SK-MEL-5 (cell line): ENCODE data around the gene BPIFB1. TPM values are rescaled to one million over a fixed set of nuclear protein-coding genes. Genes with fewer than 3 reads are reported as not detected.
A peak's percentile ranks its signal among the peaks of the same experiment; 100 is the strongest.

ENCODE experiments used
- DNase-seq: peaks from one replicate; pipeline ENCODE4 v3.0.0-alpha.2; 2016; ENCODE audit warnings: low read depth, low spot score
- in situ Hi-C: cut with HindIII; loops from 2 replicates; pipeline ENCODE4 v1.10.0; 2016; ENCODE audit warnings: low sequenced_read_pairs, high pct_unique_total_duplicates, low pct_unique_long_range_greater_than_20kb
- polyA plus RNA-seq, 2 experiments: library from polyadenylated mRNA; depleted of rRNA; stranded (reverse); fragments of >200 nt; gene quantifications; 2 replicates each; pipeline ENCODE4 v1.2.3, GENCODE V29; 2015
- total RNA-seq: library from RNA; depleted of rRNA; stranded (reverse); fragments of >200 nt; shearing (Covaris generic); gene quantifications from 2 replicates; pipeline ENCODE4 v1.2.3, GENCODE V29; 2014; rRNA removed

BPIFB1 gene
- not detected in 2 replicates for total RNA-seq
- not detected in 2 replicates for polyA plus RNA-seq (2015; cell fraction: cytosol; rRNA removed)
- polyA plus RNA-seq (2015; cell fraction: nucleus; rRNA removed): not detected in 2 replicates

- DNase-seq: no peak
- in situ Hi-C loops: no loop called here
Observed at GRCh38 chr20:33282991-33283555, at the start of gene BPIFB1. TSS of gene BPIFB1 (plus strand) at chr20:33283214. CDS start at chr20:33286074, 2,860 bp downstream.

- no peak for DNase-seq
- in situ Hi-C loops: no loop called here
Observed at GRCh38 chr20:33234050-33234449, 49.0 kb upstream of the BPIFB1 start.

- no peak for DNase-seq
- in situ Hi-C loops: no loop called here
Observed at GRCh38 chr20:33235696-33236095, 47.3 kb upstream of the BPIFB1 start, which contains the start of gene BPIFA1. TSS of gene BPIFA1 (plus strand) at chr20:33235996. CDS start at chr20:33237712, 1,716 bp downstream.

- in situ Hi-C loops: no loop called here
- no peak for DNase-seq
Observed at GRCh38 chr20:33236351-33236750, 46.7 kb upstream of the BPIFB1 start.

- in situ Hi-C loops: no loop called here
- no peak for DNase-seq
Observed at GRCh38 chr20:33237989-33238388, 45.0 kb upstream of the BPIFB1 start.

DNA sequence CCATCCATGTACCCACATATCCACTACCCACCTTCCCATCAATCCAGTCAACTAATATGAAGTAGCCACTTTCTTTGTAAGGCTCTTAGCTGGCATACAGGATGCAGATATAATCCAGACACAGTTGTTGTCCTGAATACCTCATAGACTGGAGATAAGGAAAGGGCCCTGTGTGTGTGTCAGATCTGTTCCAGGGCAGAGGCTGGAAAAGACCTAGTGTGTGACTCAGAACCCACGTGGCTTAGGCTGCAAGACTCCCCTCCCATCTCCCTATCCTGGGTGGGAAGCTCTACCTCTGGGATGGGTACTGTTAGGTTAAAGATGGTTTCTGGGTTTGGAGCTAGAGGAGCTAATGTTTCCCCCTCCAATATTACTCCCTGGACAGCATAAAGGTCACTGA is 43.6 kb upstream of the BPIFB1 start:
- no peak for DNase-seq
- in situ Hi-C loops: no loop called here

GRCh38 chr20:33239979-33240736 is 42.9 kb upstream of the BPIFB1 start:
- no peak for DNase-seq
- in situ Hi-C loops: no loop called here

- in situ Hi-C loops: no loop called here
Observed at GRCh38 chr20:33240923-33241322, 42.1 kb upstream of the BPIFB1 start.

GRCh38 chr20:33242319-33243100 is 40.5 kb upstream of the BPIFB1 start:
- in situ Hi-C loops: no loop called here
- DNase-seq: no peak

More at GRCh38 chr20:33240923-33241322, 42.1 kb upstream of the BPIFB1 start:
- DNase-seq: no peak

DNA sequence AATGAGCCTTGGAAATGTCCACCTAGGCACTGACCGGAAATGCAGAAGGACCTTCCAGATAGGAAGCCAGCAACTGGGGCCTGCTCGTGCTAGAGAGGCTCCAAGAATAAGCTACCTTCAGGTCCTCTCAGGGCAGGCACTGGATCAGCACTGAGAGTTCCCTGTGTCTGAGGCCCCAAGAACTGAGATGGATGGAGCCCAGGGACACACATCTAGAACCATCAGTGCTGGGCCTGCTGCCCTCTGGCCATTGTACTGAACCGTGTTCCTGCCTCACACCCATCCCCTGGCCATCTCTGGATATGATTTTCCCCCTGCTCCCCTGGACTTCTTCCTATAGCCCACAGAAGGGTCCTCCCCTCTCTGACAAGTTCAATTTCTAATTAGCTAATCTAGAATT is 36.9 kb upstream of the BPIFB1 start:
- DNase-seq: no peak
- in situ Hi-C loops: no loop called here

DNA sequence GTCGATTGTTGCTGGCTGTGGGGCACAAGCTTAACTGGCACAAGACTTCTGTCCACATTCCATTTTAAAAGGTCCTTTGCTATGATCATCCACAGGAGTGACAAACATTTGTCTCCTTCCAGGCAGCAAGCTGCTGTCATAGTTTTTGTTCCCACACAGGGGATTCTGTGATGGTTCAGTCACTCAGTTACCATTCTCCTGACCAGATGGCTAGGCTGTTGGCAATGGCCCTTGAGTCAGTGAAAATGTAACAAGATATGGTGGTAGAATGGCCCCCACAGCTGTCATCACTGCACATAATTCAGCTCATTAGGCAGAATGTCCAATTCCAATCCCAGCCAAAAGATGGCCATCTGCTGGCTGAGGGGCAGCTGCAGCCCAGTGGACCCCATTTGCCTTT is 33.6 kb upstream of the BPIFB1 start:
- DNase-seq: no peak
- in situ Hi-C loops: no loop called here

GRCh38 chr20:33250666-33251065 is 32.3 kb upstream of the BPIFB1 start:
- in situ Hi-C loops: no loop called here
- DNase-seq: peak; percentile 63

DNA sequence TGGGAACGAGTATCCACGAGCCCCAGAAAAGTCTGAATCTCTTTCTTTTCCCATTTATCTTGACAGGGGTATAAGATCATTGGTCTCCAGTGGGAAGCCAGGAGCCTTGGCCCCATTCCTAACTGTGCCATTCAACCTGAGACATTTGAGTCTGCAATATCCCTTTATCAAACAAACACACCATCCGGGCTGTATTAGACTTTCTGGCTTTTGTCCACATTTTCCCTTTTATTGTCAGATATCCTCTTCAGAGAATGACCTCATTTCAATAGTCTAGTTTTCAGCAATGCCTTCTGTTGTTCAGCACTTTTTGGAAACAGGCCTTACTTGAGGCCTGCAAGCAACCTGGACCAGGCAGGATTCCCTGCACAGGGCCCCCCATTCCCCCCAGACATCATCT is 31.5 kb upstream of the BPIFB1 start:
- in situ Hi-C loops: no loop called here
- DNase-seq: no peak

DNA sequence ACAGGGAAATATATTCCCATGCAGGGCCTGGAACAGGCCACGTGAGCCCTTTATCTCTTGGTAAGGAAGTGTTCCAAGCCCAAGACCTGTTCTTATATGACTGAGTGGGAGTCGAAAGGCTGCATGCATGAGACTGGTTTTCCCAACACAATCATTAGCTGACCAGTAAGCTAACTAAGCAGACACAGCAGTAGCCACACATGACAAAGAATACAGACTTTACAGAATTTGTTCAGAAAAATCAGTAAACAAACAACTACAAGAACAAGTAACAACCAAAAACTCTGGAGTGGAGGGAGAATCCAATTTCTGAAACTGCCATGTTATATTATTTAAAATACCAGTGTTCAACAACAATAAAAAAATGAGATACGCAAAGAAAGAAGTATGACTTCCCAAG is 30.6 kb upstream of the BPIFB1 start:
- in situ Hi-C loops: no loop called here
- no peak for DNase-seq

DNA sequence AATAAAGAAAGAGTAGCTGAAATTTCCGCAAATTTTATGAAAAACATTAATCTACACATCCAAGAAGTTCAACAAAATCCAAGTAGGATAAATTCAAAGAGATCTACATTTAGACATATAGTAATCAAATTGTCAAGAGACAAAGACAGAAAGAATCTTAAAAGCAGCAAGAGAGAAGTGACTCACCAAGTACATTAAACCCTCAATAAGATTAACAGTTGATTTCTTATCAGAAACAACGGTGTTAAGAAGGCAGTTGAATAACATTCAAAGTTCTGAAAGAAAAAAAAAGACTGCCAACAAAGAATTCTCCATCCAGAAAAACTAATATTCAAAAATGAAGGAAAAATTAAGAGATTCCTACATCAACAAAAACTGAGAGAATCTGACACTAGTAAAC is 28.0 kb upstream of the BPIFB1 start:
- in situ Hi-C loops: no loop called here

GRCh38 chr20:33257237-33257636 is 25.8 kb upstream of the BPIFB1 start:
- in situ Hi-C loops: no loop called here
- no peak for DNase-seq

More for the DNA sequence above, 28.0 kb upstream of the BPIFB1 start:
- no peak for DNase-seq

GRCh38 chr20:33259371-33259770 is 23.6 kb upstream of the BPIFB1 start:
- no peak for DNase-seq
- in situ Hi-C loops: no loop called here

DNA sequence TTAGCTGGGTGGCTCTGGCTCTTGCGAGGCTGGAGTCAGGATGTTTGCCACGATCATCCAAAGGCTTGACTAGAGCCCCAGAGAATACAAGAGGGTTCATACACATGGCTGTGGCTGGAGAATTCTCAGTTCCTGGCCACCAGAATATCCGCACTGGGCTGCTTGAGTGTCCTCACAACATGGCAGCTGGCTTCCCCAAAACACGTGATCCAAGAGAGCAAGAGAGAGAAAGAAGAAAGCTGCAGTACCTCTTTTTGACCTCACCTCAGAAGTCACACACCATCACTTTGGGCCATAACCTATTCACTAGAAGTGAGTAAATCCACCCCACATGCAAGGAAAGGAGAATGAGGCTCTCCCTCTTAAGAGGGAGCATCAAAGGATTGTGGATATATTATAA is 21.5 kb upstream of the BPIFB1 start:
- no peak for DNase-seq
- in situ Hi-C loops: no loop called here
